HepG2 (cell line): ENCODE data around the gene NME7. TPM values are rescaled to one million over a fixed set of nuclear protein-coding genes. Genes with fewer than 3 reads are reported as not detected.

Experiments
- ATAC-seq: fragments of 200-7000 bp; cut with Tn5 transposase; 3 replicates; pipeline ENCODE4 v1.9.1; 2020; ENCODE audit warnings: mild to moderate bottlenecking, moderate library complexity
- BruUV-seq: library from RNA; stranded (reverse); fragments of 400-500 nt; replicated peaks from 2 replicates; lab custom pipeline; 2021; lab: Mats Ljungman, UMichigan
- CTCF ChIA-PET: fragments of 300-600 bp; formaldehyde crosslinking; extraction: SDS; loops from one replicate; lab custom pipeline; 2021; ENCODE audit warnings: low total read pairs, inconsistent platforms, low intra/inter-chr PET ratio; lab: Yijun Ruan, JAX
- POLR2A ChIA-PET: fragments of 350-600 bp; sonication (Branson Sonifier 250); formaldehyde crosslinking; loops from one replicate; lab custom pipeline; 2020; ENCODE audit warnings: antibody characterized with exemption, inconsistent platforms; lab: Yijun Ruan, JAX
- DNase-seq: peaks from one replicate; pipeline ENCODE4 v3.0.0-alpha.2; 2015; ENCODE audit warnings: low spot score
- FAIRE-seq: peaks from 3 replicates; lab custom pipeline; 2011; peaks lifted over from hg19 to GRCh38; lab: Jason Lieb, UNC
- H2AFZ ChIP-seq: one replicate; pipeline ENCODE4 v1.6.1; 2011; ENCODE audit warnings: low read length, inconsistent platforms
- H3K27ac ChIP-seq: fragments of 300-600 bp; 3 replicates; pipeline ENCODE4 v1.8.0; 2011; ENCODE audit warnings: mixed run types, mild to moderate bottlenecking, mixed read lengths, low read length, inconsistent platforms; ENCODE audit not compliant: insufficient read depth; ENCODE audit errors: extremely low read length
- H3K27me3 ChIP-seq, 2 experiments: fragments of 200-600 bp in 1 of 2; 2 replicates in 1 of 2; 3 replicates in 1 of 2; pipeline versions ENCODE4 v1.6.0 to v1.8.0; 2011; ENCODE audit warnings: low read length in 2 of 2, mild to moderate bottlenecking in 2 of 2, moderate library complexity in 2 of 2, inconsistent platforms in 1 of 2; ENCODE audit not compliant: insufficient read depth in 2 of 2, control insufficient read depth in 1 of 2
- H3K36me3 ChIP-seq, 2 experiments: fragments of 200-600 bp in 1 of 2; replicated peaks in 1 of 2; 2 replicates in 1 of 2; 3 replicates in 1 of 2; pipeline versions ENCODE4 v1.5.1 to v1.8.0; 2011; ENCODE audit warnings: low read length in 2 of 2, inconsistent platforms in 1 of 2; ENCODE audit not compliant: insufficient read depth in 2 of 2, control insufficient read depth in 1 of 2
- H3K4me1 ChIP-seq: 2 replicates; pipeline ENCODE4 v1.5.1; 2012; ENCODE audit warnings: low read length, inconsistent platforms; ENCODE audit not compliant: insufficient read depth
- H3K4me2 ChIP-seq: 2 replicates; pipeline ENCODE4 v1.6.0; 2011; ENCODE audit warnings: low read depth, low read length, inconsistent platforms
- H3K4me3 ChIP-seq, 3 experiments: fragments of 200-600 bp in 1 of 3; sonication (generic), shearing (Covaris generic) in 1 of 3; replicated peaks in 1 of 3; 2 replicates each; pipeline ENCODE4 v1.5.1; 2011 to 2016; ENCODE audit warnings: low read length in 3 of 3, inconsistent platforms in 2 of 3, low read depth in 2 of 3, mild to moderate bottlenecking in 2 of 3, control low read depth in 1 of 3, mixed read lengths in 1 of 3; ENCODE audit not compliant: insufficient read depth in 1 of 3
- H3K79me2 ChIP-seq: one replicate; pipeline ENCODE4 v1.6.1; 2011; ENCODE audit warnings: low read length, inconsistent platforms; ENCODE audit not compliant: insufficient read depth
- H3K9ac ChIP-seq: 2 replicates; pipeline ENCODE4 v1.6.0; 2011; ENCODE audit warnings: mild to moderate bottlenecking, low read depth, low read length, inconsistent platforms; ENCODE audit not compliant: insufficient read depth
- H3K9me3 ChIP-seq: 2 replicates; pipeline ENCODE4 v1.5.1; 2012; ENCODE audit warnings: mild to moderate bottlenecking, low read length
- H4K20me1 ChIP-seq: 2 replicates; pipeline ENCODE4 v1.6.0; 2011; ENCODE audit warnings: inconsistent platforms, mild to moderate bottlenecking, low read length, moderate library complexity; ENCODE audit not compliant: insufficient read depth
- FOSL2 ChIP-seq: sonication (generic); formaldehyde crosslinking; IDR thresholded peaks from 2 replicates; pipeline ENCODE4 v1.4.0; 2020; ENCODE audit warnings: missing genetic modification reagents
- IKZF4 ChIP-seq: sonication (generic); formaldehyde crosslinking; IDR thresholded peaks from 2 replicates; pipeline ENCODE4 v1.5.1; 2020; ENCODE audit warnings: borderline replicate concordance, mild to moderate bottlenecking, low read depth, missing genetic modification reagents; ENCODE audit errors: not compliant biosample characterization
- IRX3 ChIP-seq: sonication (generic); formaldehyde crosslinking; IDR thresholded peaks from 2 replicates; pipeline ENCODE4 v1.8.1; 2023; ENCODE audit warnings: mild to moderate bottlenecking, low read depth, missing genetic modification reagents, borderline replicate concordance
- MBD4 ChIP-seq: IDR thresholded peaks from 2 replicates; pipeline ENCODE4 v1.6.1; 2012; ENCODE audit warnings: low read length, inconsistent platforms, borderline replicate concordance
- ZNF101 ChIP-seq: sonication (generic); formaldehyde crosslinking; IDR thresholded peaks from 2 replicates; pipeline ENCODE4 v1.4.0; 2020; ENCODE audit warnings: mild to moderate bottlenecking, low read depth, missing genetic modification reagents, borderline replicate concordance
- ZNF598 ChIP-seq: sonication (generic); formaldehyde crosslinking; IDR thresholded peaks from 2 replicates; pipeline ENCODE4 v1.5.1; 2020; ENCODE audit warnings: mild to moderate bottlenecking, missing genetic modification reagents, borderline replicate concordance
- ZNF790 ChIP-seq: sonication (generic); formaldehyde crosslinking; IDR thresholded peaks from 2 replicates; pipeline ENCODE4 v1.8.0; 2022; ENCODE audit warnings: missing genetic modification reagents, mild to moderate bottlenecking, borderline replicate concordance
- WGBS: methylation state at CpG from one replicate; pipeline ENCODE4 v1.1.6; 2017; ENCODE audit warnings: low lambda C conversion rate; 5-methylcytosine and 5-hydroxymethylcytosine counted together
- in situ Hi-C: cut with HindIII; loops from 2 replicates; pipeline ENCODE4 v1.10.0; 2017; ENCODE audit warnings: low pct_unique_long_range_greater_than_20kb; ENCODE audit not compliant: extremely low pct_ligation_motif_present
- intact Hi-C: fragments of 100-400 bp; cut with micrococcal nuclease; formaldehyde crosslinking; loops from one replicate; pipeline ENCODE4 v1.10.0; 2022; ENCODE audit not compliant: unreplicated experiment
- polyA plus RNA-seq, 8 experiments: library from polyadenylated mRNA; depleted of rRNA in 3 of 8; stranded (reverse) in 7 of 8; unstranded in 1 of 8; fragments of >200 nt; fragmentation: Illumina TruSeq in 4 of 8; extraction: Trizol in 4 of 8; gene quantifications; 2 replicates each; pipeline versions ENCODE4 v1.2.1 to v1.2.3, GENCODE V29; 2011 to 2016; ENCODE audit warnings: low read depth in 4 of 8, missing spikeins in 1 of 8, mixed read lengths in 1 of 8; ENCODE audit not compliant: insufficient read depth in 1 of 8
- total RNA-seq, 5 experiments: library from RNA; depleted of rRNA; stranded (reverse); fragments of >200 nt; fragmentation: Illumina TruSeq; extraction: Trizol; gene quantifications; 2 replicates each; pipeline ENCODE4 v1.2.3, GENCODE V29; 2016; ENCODE audit warnings: low read depth in 1 of 5

The NME7 gene
- total and polyA plus RNA-seq, 2 of the 13 experiments (the other 11 are each of a cell fraction or from before 2014, with no cell fraction given): 9.4 to 22.5 TPM

DNA sequence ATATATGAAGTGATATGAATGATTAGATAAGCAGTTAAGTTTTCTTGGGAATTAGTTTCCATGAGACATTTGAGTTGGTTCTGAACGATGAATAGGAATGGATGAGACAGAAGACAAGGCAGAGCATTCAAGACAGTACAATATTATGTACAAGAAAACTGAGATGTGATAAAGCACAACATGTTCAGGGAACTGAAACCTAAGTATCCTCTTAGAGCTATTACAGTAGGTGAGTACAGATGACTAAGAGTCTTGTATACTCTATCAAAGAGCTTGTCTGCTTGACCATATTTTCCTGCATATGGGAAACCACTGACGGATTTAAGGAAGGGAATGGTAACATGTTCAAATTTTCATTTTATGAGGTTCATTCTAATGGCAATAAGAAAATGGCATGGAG, 61.6 kb downstream of the NME7 start:
- in situ Hi-C loops: no loop called here

DNA sequence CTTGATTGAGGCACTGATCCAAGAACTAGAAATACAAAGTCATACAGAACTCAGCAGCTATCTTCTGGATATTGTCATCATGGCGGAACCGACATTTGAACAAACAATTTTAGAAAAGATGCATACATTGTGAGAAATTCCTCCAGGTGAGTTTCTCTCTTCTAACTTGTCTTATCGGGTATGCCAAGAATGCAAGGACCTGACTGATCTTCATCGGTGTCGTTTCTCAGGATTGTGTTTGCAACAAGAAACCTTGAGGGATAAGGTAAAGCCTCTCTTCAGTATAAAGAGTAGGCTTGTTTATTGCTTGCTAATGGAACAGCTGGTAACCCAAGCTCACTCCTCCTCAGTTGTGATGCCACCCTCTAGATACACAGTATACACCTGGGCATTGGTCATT, 62.2 kb downstream of the NME7 start:
- Histone ChIP-seq H3K27ac (no peak overlapping the region), H3K4me1 (peaks cover 16% of the 10 kb centered on the region), H3K9ac (no peak overlapping the region), H3K9me3 (no peaks in the 10 kb centered on the region), H3K4me3 (no peak overlapping the region), H3K36me3 (no peaks in the 10 kb centered on the region; a peak in 1 of 5 replicates), H3K27me3 (no peaks in the 10 kb centered on the region), H4K20me1 (no peaks in the 10 kb centered on the region), H3K79me2 (no peaks in the 10 kb centered on the region), H2AFZ (no peak overlapping the region), H3K4me2 (no peak overlapping the region)
- FAIRE-seq (no peak), DNase-seq (no peak), ATAC-seq (no peak)
- 97% methylated on average over 5 of the region's 5 CpGs for WGBS
- ChIA-PET POLR2A (no interaction called here), CTCF (no interaction called here)
- TF ChIP-seq ZNF101 (CRISPR knock-in tag): no peak
- BruUV-seq: no TSS peak
- in situ Hi-C loops: no loop called here
- intact Hi-C loops: no loop called here

More for the DNA sequence above, 61.6 kb downstream of the NME7 start:
- H3K4me3 ChIP-seq: no peak overlapping the region
- H3K9me3 ChIP-seq: no peaks in the 10 kb centered on the region
- FAIRE-seq (no peak), DNase-seq (no peak), ATAC-seq (no peak)
- ChIA-PET POLR2A (no interaction called here), CTCF (no interaction called here)
- TF ChIP-seq IKZF4 (CRISPR knock-in tag) (no peak), FOSL2 (CRISPR knock-in tag) (no peak), ZNF790 (CRISPR knock-in tag) (no peak), IRX3 (CRISPR knock-in tag) (no peak), MBD4 (no peak), ZNF598 (no peak)
- no peaks in the 10 kb centered on the region; a peak in 1 of 5 replicates for H3K36me3 ChIP-seq
- H3K4me2 ChIP-seq: no peak overlapping the region
- no peak overlapping the region for H2AFZ ChIP-seq
- no TSS peak for BruUV-seq
- H3K27ac ChIP-seq: no peak overlapping the region
- H4K20me1 ChIP-seq: no peaks in the 10 kb centered on the region
- H3K4me1 ChIP-seq: peaks cover 16% of the 10 kb centered on the region
- no peak overlapping the region for H3K9ac ChIP-seq
- intact Hi-C loops: no loop called here
- no peaks in the 10 kb centered on the region for H3K79me2 ChIP-seq
- H3K27me3 ChIP-seq: no peaks in the 10 kb centered on the region
- WGBS: 94% methylated on average over 2 of the region's 2 CpGs
